ENCODE data around the gene C12orf42. TPM values are rescaled to one million over a fixed set of nuclear protein-coding genes. Genes with fewer than 3 reads are reported as not detected.

Gene C12orf42
- total RNA-seq, 1 donor from 2014 or later: 0.74 TPM

Other genes starting within 250 kb of the C12orf42 start
- gene STAB2, start 91.3 kb upstream of the C12orf42 start, total RNA-seq: not detected